ENCODE data around the gene ASPSCR1. TPM values are rescaled to one million over a fixed set of nuclear protein-coding genes. Genes with fewer than 3 reads are reported as not detected.

Gene ASPSCR1
- total RNA-seq, 1 experiment from 2014 or later: 51.0 TPM

DNA sequence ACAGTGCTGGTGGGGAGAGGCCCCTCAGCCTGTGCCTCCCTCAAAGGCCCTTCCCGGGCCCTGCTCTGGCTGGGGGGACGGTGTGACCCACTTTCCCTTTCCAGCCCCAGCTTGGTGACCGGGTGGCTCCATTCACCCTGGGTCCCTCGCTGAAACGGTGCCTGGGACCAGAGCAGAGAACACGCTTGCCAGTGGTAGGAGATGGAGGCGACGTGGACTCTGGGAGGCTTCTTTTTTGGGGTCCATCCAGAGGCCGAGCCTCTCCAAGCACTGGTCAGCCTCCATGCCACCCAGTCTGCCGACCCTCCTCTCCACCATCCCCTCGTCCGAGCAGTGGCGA, 37.5 kb downstream of the ASPSCR1 start:
- Histone ChIP-seq H3K27me3 (ENCODE audit: insufficient read depth, low read length) (no peaks in the 10 kb centered on the region), H3K4me2 (ENCODE audit: low read length) (no peak overlapping the region), H3K79me2 (ENCODE audit: insufficient read depth, low read length) (peaks cover 7% of the 10 kb centered on the region; the same call in 1 of the 2 replicates), H4K20me1 (ENCODE audit: insufficient read depth) (no peaks in the 10 kb centered on the region; the same call in 1 of the 2 replicates), H3K9me3 (ENCODE audit: control insufficient read depth in 1 of 2, insufficient read depth in 1 of 2, low read depth in 1 of 2, low read length in 2 of 2) (no peaks in the 10 kb centered on the region), H2AFZ (ENCODE audit: low read depth, low read length, poor library complexity, severe bottlenecking) (no peak overlapping the region), H3K9ac (ENCODE audit: low read length) (no peak overlapping the region), H3K4me1 (ENCODE audit: control insufficient read depth in 1 of 2, insufficient read depth in 2 of 2, low read length in 2 of 2) (peaks cover 15 to 18% of the 10 kb centered on the region in 2 experiments; a peak in 3 of 4 replicates), H3K9me2 (ENCODE audit: insufficient read depth) (no peaks in the 10 kb centered on the region), H3K4me3 (replicated peaks in 1 of 2; ENCODE audit: low read depth in 1 of 2, low read length in 2 of 2) (no peak overlapping the region), H3K27ac (ENCODE audit: low read depth, low read length) (no peak overlapping the region; the same call in 1 of the 2 replicates), H3K36me3 (ENCODE audit: control insufficient read depth in 1 of 2, insufficient read depth in 2 of 2, low read length in 2 of 2) (peaks cover 0 to 10% of the 10 kb centered on the region in 2 experiments; a peak in 1 of 4 replicates)
- ATAC-seq (0 out of 2 replicates have a peak, but pooled peaks have one; percentile 3), DNase-seq (ENCODE audit: low read depth, low spot score) (no peak)
- RAD21 ChIA-PET (ENCODE audit: low non-redundant PET in 1 of 2, low total read pairs in 2 of 2, uncharacterized antibody in 2 of 2, unreplicated experiment in 2 of 2): no interaction called here
- intact Hi-C loops (cut with micrococcal nuclease): no loop called here
- no peak for TF ChIP-seq CBX3 (IDR thresholded peaks at IDR 0.05; ENCODE audit: low read depth)
- no peak for TF ChIP-seq EGR1 (IDR thresholded peaks at IDR 0.05; ENCODE audit: low read depth)
- no peak for TF ChIP-seq ZFX (IDR thresholded peaks at IDR 0.05)
- TF ChIP-seq, protein P1, sequence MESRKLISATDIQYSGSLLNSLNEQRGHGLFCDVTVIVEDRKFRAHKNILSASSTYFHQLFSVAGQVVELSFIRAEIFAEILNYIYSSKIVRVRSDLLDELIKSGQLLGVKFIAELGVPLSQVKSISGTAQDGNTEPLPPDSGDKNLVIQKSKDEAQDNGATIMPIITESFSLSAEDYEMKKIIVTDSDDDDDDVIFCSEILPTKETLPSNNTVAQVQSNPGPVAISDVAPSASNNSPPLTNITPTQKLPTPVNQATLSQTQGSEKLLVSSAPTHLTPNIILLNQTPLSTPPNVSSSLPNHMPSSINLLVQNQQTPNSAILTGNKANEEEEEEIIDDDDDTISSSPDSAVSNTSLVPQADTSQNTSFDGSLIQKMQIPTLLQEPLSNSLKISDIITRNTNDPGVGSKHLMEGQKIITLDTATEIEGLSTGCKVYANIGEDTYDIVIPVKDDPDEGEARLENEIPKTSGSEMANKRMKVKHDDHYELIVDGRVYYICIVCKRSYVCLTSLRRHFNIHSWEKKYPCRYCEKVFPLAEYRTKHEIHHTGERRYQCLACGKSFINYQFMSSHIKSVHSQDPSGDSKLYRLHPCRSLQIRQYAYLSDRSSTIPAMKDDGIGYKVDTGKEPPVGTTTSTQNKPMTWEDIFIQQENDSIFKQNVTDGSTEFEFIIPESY (IDR thresholded peaks at IDR 0.05; ENCODE audit: extremely low read depth, insufficient replicate concordance, low read length): no peak
- TF ChIP-seq SRF (IDR thresholded peaks at IDR 0.05; ENCODE audit: low read depth): no peak
- TF ChIP-seq RAD21 (IDR thresholded peaks at IDR 0.05; ENCODE audit: low read depth): no peak
- TF ChIP-seq YY1 (IDR thresholded peaks at IDR 0.05; ENCODE audit: extremely low read depth, insufficient replicate concordance, low read depth, low read length): no peak
- TF ChIP-seq EZH2phosphoT487 (IDR thresholded peaks at IDR 0.05; ENCODE audit: borderline replicate concordance): no peak
- no peak for TF ChIP-seq ELF1 (IDR thresholded peaks at IDR 0.05; ENCODE audit: borderline replicate concordance, low read depth)
- TF ChIP-seq, protein P2, sequence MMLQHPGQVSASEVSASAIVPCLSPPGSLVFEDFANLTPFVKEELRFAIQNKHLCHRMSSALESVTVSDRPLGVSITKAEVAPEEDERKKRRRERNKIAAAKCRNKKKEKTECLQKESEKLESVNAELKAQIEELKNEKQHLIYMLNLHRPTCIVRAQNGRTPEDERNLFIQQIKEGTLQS (IDR thresholded peaks at IDR 0.05): no peak
- TF ChIP-seq, protein P3, sequence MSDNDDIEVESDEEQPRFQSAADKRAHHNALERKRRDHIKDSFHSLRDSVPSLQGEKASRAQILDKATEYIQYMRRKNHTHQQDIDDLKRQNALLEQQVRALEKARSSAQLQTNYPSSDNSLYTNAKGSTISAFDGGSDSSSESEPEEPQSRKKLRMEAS (IDR thresholded peaks at IDR 0.05): no peak
- TF ChIP-seq POLR2A (IDR thresholded peaks at IDR 0.05; ENCODE audit: borderline replicate concordance, extremely low read depth, insufficient read depth, insufficient read length): no peak
- TF ChIP-seq SIN3A (IDR thresholded peaks at IDR 0.05; ENCODE audit: low read depth): no peak
- TF ChIP-seq SP1 (IDR thresholded peaks at IDR 0.05; ENCODE audit: low read depth): no peak
- TF ChIP-seq JUND (IDR thresholded peaks at IDR 0.05): no peak
- no peak for TF ChIP-seq POLR2AphosphoS5 (IDR thresholded peaks at IDR 0.05; ENCODE audit: low read depth, low read length)
- no peak for TF ChIP-seq CEBPB (IDR thresholded peaks at IDR 0.05; ENCODE audit: low read depth)
- no peak for TF ChIP-seq FOSL1 (IDR thresholded peaks at IDR 0.05; ENCODE audit: low read depth)
- POLR2A ChIA-PET: no interaction called here
- no TSS peak for BruUV-seq (replicated peaks)
- CTCF ChIA-PET: no interaction called here

All from HCT116 (cell line).